Ishikawa (cell line): ENCODE results near the gene MTNR1B.

Experiments
- EP300 ChIP-seq: IDR thresholded peaks from 2 replicates; pipeline ENCODE4 v1.6.1; 2012; ENCODE audit warnings: borderline replicate concordance
- MAX ChIP-seq: IDR thresholded peaks from 2 replicates; pipeline ENCODE4 v1.6.1; 2012
- TAF1 ChIP-seq: IDR thresholded peaks from 2 replicates; pipeline ENCODE4 v1.6.1; 2012; ENCODE audit warnings: low read depth, mild to moderate bottlenecking
- TCF12 ChIP-seq: IDR thresholded peaks from 2 replicates; pipeline ENCODE4 v1.6.1; 2012; ENCODE audit warnings: low read depth
- USF1 ChIP-seq: IDR thresholded peaks from 2 replicates; pipeline ENCODE4 v1.6.1; 2012
- YY1 ChIP-seq: IDR thresholded peaks from 2 replicates; pipeline ENCODE4 v1.6.1; 2012; ENCODE audit warnings: low read depth

GRCh38 chr11:92969634-92970347, at the start of gene MTNR1B:
- TF ChIP-seq TAF1 (no peak), YY1 (no peak), MAX (no peak), TCF12 (no peak), USF1 (no peak), EP300 (no peak)
